Rectal smooth muscle tissue (tissue), 1 donor: Measurements from ENCODE around the gene ID2.
"Not testable (repeated sequence)": the region's sequence is repeated elsewhere in the genome, so short reads cannot be mapped to it uniquely, and the experiment has no call there.

Experiments used
- H3K27ac ChIP-seq: one replicate; pipeline ENCODE4 v1.7.0; 2013; ENCODE audit warnings: low read depth, low read length, inconsistent platforms
- H3K27me3 ChIP-seq: one replicate; pipeline ENCODE4 v1.7.0; 2013; ENCODE audit warnings: low read length; ENCODE audit not compliant: control insufficient read depth, insufficient read depth
- H3K36me3 ChIP-seq: one replicate; pipeline ENCODE4 v1.7.0; 2013; ENCODE audit warnings: low read length; ENCODE audit not compliant: control insufficient read depth, insufficient read depth
- H3K4me1 ChIP-seq: one replicate; pipeline ENCODE4 v1.7.0; 2013; ENCODE audit warnings: low read length; ENCODE audit not compliant: control insufficient read depth, insufficient read depth
- H3K4me3 ChIP-seq: one replicate; pipeline ENCODE4 v1.7.0; 2013; ENCODE audit warnings: low read length
- H3K9ac ChIP-seq: one replicate; pipeline ENCODE4 v1.7.0; 2013; ENCODE audit warnings: low read length

Gene ID2

DNA sequence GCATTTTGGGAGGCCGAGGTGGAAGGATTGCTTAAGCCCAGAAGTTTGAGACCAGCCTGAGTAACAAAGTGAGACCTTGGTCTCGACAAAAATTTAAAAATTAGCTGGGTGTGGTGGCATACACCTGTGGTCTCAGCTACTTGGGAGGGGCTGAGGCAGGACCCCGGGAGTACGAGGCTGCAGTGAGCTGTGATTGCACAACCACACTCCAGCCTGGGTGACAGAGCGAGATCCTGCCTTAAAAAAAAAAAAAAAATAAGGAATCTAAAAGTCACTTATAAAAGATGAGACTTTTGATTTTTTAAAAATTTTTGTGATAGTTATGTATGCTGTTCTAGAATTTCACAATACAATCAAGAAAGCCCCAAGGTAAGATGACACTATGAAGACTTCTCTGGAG is 33.1 kb downstream of the ID2 start:
- no peaks in the 10 kb centered on the region for H3K4me1 ChIP-seq
- no peak overlapping the region for H3K27ac ChIP-seq
- H3K36me3 ChIP-seq = no peaks in the 10 kb centered on the region
- no peak overlapping the region for H3K9ac ChIP-seq
- no peak overlapping the region for H3K4me3 ChIP-seq
- no peaks in the 10 kb centered on the region for H3K27me3 ChIP-seq

DNA sequence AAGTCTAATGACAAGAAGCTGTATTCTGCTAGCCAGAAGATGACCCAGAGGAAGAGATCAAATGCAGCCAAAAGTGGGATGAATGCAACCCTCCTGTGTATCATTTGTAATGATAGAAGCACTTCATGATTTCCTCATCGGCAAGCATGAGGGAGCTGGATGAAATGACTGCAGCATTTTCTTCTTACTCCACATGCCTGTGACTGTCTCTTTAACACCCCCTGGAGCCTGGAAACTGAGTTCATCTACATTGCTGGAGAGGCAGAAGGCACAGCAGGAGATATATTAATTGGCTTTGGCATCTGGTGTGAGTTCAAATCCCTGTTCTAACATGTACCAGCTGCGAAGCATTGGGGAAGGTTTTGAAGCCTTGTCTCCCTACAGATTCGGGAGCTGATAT is 37.7 kb downstream of the ID2 start:
- Histone ChIP-seq H3K36me3 (no peaks in the 10 kb centered on the region), H3K4me3 (no peak overlapping the region), H3K27me3 (no peaks in the 10 kb centered on the region), H3K27ac (no peak overlapping the region), H3K4me1 (no peaks in the 10 kb centered on the region), H3K9ac (no peak overlapping the region)

DNA sequence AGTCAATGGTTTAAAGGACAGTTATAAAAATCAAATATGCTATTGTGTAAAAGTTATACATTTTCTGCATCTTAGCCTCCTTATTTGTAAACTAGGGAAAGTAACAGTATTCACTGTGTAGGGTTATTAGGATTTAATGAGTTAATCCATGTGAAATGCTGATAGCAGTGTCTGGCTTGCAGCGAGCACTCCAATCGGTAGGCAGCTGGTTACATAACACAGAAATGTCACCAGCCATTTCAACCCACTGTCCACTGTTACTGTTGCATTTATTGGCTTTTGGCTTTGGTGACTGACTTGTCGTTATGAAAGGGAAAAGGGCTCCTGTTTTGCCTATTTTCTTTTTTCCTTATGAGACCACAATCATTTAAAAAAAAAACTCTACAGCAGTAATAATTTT is 38.9 kb downstream of the ID2 start:
- H3K36me3 ChIP-seq = no peaks in the 10 kb centered on the region
- H3K4me1 ChIP-seq = no peaks in the 10 kb centered on the region
- H3K9ac ChIP-seq = no peak overlapping the region
- H3K27me3 ChIP-seq = no peaks in the 10 kb centered on the region
- H3K27ac ChIP-seq = no peak overlapping the region
- H3K4me3 ChIP-seq = no peak overlapping the region

DNA sequence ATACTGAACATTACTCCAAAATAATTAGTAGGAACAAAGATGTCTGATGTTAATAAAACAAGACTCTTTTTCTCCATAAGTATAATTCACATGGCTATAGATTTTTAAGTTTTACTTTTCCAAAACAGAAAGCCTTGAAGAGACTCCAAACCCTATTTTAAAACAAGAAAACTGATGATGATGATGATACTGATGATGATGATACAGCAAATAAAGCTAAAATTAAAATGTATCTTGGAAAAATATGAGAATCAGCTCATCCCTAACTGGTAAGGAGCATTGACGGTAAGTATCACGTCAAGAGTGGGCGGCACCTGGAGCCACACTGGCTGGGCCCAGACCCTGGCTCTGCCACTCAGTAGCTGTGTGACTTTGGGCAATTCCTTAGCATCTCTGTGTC is 39.6 kb downstream of the ID2 start:
- Histone ChIP-seq H3K4me1 (no peaks in the 10 kb centered on the region), H3K36me3 (no peaks in the 10 kb centered on the region), H3K27me3 (no peaks in the 10 kb centered on the region), H3K9ac (no peak overlapping the region), H3K4me3 (no peak overlapping the region), H3K27ac (no peak overlapping the region)

DNA sequence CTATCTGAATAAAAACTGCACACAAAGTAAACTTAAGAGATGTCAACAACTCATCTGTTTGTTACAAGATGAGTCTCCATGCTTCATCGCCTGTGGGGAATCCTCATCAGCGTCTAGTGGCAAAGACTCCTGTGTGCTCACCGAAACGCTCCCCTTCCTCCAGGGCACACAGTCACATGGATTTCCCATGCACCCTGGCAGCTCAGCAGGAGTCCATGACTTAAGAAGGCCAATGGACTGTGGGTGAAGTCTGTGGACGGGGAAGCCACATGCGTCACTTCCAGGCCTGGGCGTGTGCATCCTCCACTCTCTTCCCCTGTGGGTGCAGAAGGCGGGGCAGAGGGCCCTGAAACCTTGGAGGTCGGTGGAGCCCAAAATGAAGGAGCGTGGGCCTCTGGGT is 41.1 kb downstream of the ID2 start:
- Histone ChIP-seq H3K9ac (no peak overlapping the region), H3K27me3 (no peaks in the 10 kb centered on the region), H3K27ac (no peak overlapping the region), H3K36me3 (no peaks in the 10 kb centered on the region), H3K4me3 (no peak overlapping the region), H3K4me1 (no peaks in the 10 kb centered on the region)

DNA sequence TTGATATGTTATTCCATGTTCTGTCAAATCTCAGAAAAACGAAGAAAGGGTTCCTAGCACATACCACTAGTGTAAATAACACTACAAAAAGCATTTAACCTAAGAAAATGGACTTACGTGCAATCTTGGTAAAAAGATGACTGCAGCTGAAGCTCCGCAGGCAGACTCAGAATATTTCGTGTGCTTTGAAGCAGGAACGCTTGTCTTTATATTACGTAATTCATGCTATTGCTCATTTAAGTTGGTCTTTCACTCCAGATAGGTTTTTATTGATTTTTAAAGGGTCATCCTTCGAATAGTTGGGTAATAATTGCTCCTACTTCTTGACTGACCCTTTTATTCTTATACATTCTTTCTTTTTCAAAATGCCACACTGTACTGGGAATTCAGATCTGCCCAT is 44.0 kb downstream of the ID2 start:
- no peaks in the 10 kb centered on the region for H3K27me3 ChIP-seq
- H3K4me1 ChIP-seq = no peaks in the 10 kb centered on the region
- H3K4me3 ChIP-seq = no peak overlapping the region
- no peak overlapping the region for H3K27ac ChIP-seq
- H3K36me3 ChIP-seq = peaks cover 10% of the 10 kb centered on the region
- no peak overlapping the region for H3K9ac ChIP-seq

DNA sequence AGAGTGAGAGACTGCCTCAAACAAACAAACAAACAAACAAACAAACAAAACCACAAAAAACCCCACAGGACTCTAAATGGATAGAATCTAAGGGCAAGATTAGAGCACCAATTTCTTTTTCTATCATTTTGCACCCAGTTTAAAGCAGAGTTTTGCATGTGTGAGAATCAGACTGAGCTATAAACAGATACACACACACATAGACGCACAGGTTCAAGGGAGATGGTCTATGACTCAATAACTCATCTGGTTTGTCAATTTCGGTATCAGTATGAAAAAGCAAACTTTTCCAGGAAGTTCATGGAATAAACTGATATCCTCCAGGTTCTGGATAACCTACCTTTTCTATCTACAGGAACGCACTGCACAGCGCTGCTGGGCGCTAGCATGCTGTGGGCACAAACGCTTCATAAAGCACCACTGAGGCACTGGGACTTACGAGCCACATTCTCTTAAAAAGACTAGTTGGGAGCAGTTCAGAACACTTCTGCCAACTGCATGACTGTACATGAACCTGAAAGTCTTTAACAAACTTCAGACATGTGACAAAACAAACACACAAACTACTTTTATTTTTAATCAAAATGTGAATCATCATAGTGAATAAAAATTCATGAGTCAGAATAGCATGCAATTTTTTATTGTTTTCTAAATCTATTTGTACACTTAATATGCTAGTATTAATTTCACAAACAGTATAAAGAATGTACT is 46.6 kb downstream of the ID2 start:
- Histone ChIP-seq H3K4me1 (no peaks in the 10 kb centered on the region), H3K4me3 (no peak overlapping the region), H3K27ac (no peak overlapping the region), H3K9ac (no peak overlapping the region), H3K27me3 (no peaks in the 10 kb centered on the region), H3K36me3 (peaks cover 28% of the 10 kb centered on the region)

DNA sequence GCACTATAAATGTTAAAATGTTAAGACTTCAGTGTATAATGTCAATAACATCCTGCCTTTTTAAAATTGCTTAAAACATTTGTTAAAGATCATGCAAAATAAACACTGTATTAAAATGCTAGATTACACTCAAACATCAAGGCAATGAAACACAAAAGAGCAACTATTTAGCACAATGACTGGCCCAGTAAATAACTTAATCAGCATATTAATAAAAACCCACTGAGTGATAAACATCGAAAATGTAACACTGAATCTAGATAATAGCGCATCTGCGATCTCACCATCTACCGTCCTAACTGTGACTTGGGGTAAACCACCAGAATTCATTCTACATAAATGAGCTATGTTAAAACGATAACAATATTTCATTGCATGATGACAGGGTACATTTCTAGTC is 47.2 kb downstream of the ID2 start:
- H3K4me1 ChIP-seq = not testable (repeated sequence)
- H3K36me3 ChIP-seq = peaks cover 28% of the 10 kb centered on the region

DNA sequence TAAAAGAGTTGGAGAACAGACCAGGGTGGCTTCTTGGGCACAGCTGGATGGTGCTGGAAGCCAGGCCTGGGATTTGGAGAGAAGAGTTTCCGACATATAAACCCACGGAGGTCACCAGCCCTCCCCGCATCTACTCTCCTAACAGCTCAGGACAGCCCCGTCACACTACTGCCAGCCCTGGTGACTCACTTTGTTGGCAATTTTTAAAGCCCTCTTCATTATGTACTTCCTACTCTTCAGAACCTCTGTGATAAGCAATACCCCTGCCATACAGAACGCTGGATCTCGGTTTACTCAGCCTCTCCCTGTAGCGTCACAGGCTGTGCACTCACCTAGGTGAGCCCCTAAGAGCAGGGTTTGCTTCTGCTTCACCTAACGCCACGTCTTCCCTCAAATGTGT is 48.1 kb downstream of the ID2 start:
- no peak overlapping the region for H3K4me3 ChIP-seq
- no peak overlapping the region for H3K9ac ChIP-seq
- H3K4me1 ChIP-seq = no peaks in the 10 kb centered on the region
- H3K27ac ChIP-seq = no peak overlapping the region
- peaks cover 28% of the 10 kb centered on the region for H3K36me3 ChIP-seq
- H3K27me3 ChIP-seq = no peaks in the 10 kb centered on the region

More for the DNA sequence above, 47.2 kb downstream of the ID2 start:
- not testable (repeated sequence) for H3K9ac ChIP-seq, H3K27me3 ChIP-seq, H3K4me3 ChIP-seq, H3K27ac ChIP-seq

DNA sequence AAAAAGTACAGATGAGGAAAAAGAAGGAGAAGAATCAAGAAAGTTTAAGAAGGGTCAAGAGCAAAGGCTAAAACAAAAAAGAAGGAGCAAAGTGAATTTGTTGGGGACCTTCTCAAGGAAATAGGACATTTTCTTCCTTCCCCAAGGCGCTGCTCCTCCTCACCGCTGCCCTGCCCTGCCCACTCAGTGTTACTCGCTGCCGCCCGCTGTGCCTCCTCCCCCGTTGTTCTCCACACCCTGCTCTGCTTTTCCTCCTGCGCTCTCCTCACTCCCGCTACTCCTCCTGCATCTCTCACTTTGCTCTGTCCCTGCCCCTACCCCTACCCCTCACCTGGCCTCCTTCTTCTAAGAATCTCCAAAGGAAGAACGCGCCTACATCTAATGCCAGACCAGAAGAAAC is 50.7 kb downstream of the ID2 start:
- Histone ChIP-seq H3K4me3 (no peak overlapping the region), H3K36me3 (peaks cover 31% of the 10 kb centered on the region), H3K9ac (no peak overlapping the region)

More for the DNA sequence above, 50.7 kb downstream of the ID2 start:
- Histone ChIP-seq H3K4me1 (no peaks in the 10 kb centered on the region), H3K27me3 (no peaks in the 10 kb centered on the region), H3K27ac (no peak overlapping the region)
